GM23248 (cell line): ENCODE measurements around the gene LST1. TPM values are rescaled to one million over a fixed set of nuclear protein-coding genes. Genes with fewer than 3 reads are reported as not detected.

ENCODE experiments used
- DNase-seq: peaks from one replicate; pipeline ENCODE4 v3.0.0-alpha.2; 2015
- H2AFZ ChIP-seq: fragments of 200-600 bp; sonication (generic); 2 replicates; pipeline ENCODE4 v1.6.1; 2016; ENCODE audit warnings: antibody characterized with exemption
- H3F3A ChIP-seq: fragments of 200-600 bp; sonication (generic); 2 replicates; pipeline ENCODE4 v1.6.1; 2016; ENCODE audit warnings: mild to moderate bottlenecking, antibody characterized with exemption, mixed run types; ENCODE audit not compliant: insufficient read depth
- H3K27ac ChIP-seq: fragments of 200-600 bp; sonication (generic); 2 replicates; pipeline ENCODE4 v1.5.1; 2016; ENCODE audit warnings: mild to moderate bottlenecking
- H3K27me3 ChIP-seq: fragments of 200-600 bp; sonication (generic); replicated peaks from 2 replicates; pipeline ENCODE4 v1.6.1; 2016; ENCODE audit warnings: mild to moderate bottlenecking; ENCODE audit not compliant: insufficient read depth
- H3K36me3 ChIP-seq: fragments of 200-600 bp; sonication (generic); 2 replicates; pipeline ENCODE4 v1.6.1; 2016; ENCODE audit warnings: low read depth, mild to moderate bottlenecking
- H3K4me1 ChIP-seq: fragments of 200-600 bp; sonication (generic); 2 replicates; pipeline ENCODE4 v1.6.1; 2016; ENCODE audit warnings: mild to moderate bottlenecking; ENCODE audit not compliant: insufficient read depth
- H3K4me2 ChIP-seq: fragments of 200-600 bp; sonication (generic); one replicate; pipeline ENCODE4 v1.6.1; 2016; ENCODE audit warnings: mild to moderate bottlenecking; ENCODE audit not compliant: unreplicated experiment
- H3K4me3 ChIP-seq: fragments of 200-600 bp; sonication (generic); 2 replicates; pipeline ENCODE4 v1.5.1; 2016; ENCODE audit warnings: mild to moderate bottlenecking
- H3K79me2 ChIP-seq: fragments of 200-600 bp; sonication (generic); 2 replicates; pipeline ENCODE4 v1.6.1; 2016; ENCODE audit warnings: mild to moderate bottlenecking; ENCODE audit not compliant: insufficient read depth
- H3K9ac ChIP-seq: fragments of 200-600 bp; sonication (generic); 2 replicates; pipeline ENCODE4 v1.6.1; 2016; ENCODE audit warnings: mild to moderate bottlenecking
- H3K9me2 ChIP-seq: fragments of 200-600 bp; sonication (generic); 2 replicates; pipeline ENCODE4 v1.6.1; 2016; ENCODE audit warnings: mixed run types, mild to moderate bottlenecking, moderate library complexity; ENCODE audit not compliant: insufficient read depth
- H3K9me3 ChIP-seq: fragments of 200-600 bp; sonication (generic); one replicate; pipeline ENCODE4 v1.6.1; 2017; ENCODE audit warnings: low read depth
- H4K20me1 ChIP-seq: fragments of 200-600 bp; sonication (generic); 2 replicates; pipeline ENCODE4 v1.6.0; 2016; ENCODE audit not compliant: insufficient read depth
- EZH2 ChIP-seq: fragments of 200-600 bp; sonication (generic); IDR thresholded peaks from 2 replicates; pipeline ENCODE4 v1.6.1; 2018; ENCODE audit warnings: antibody characterized with exemption, mild to moderate bottlenecking; ENCODE audit not compliant: insufficient read depth, poor library complexity, severe bottlenecking
- EZH2phosphoT487 ChIP-seq: fragments of 200-600 bp; sonication (generic); IDR thresholded peaks from 2 replicates; pipeline ENCODE4 v1.6.1; 2018; ENCODE audit warnings: antibody characterized with exemption, moderate library complexity, mild to moderate bottlenecking, low read depth; ENCODE audit not compliant: insufficient read depth
- WGBS, 2 experiments: methylation state at CpG; one replicate each; pipeline ENCODE4 v1.1.6; 2015 to 2017; ENCODE audit warnings: low lambda C conversion rate in 2 of 2, low coverage in 1 of 2; ENCODE audit errors: missing lambda C conversion rate in 2 of 2; 5-methylcytosine and 5-hydroxymethylcytosine counted together
- in situ Hi-C: fragments of 300-500 bp; cut with MboI; formaldehyde crosslinking; loops from 2 replicates; pipeline ENCODE4 v1.15.0; 2020
- polyA plus RNA-seq: library from polyadenylated mRNA; unstranded; fragments of >200 nt; fragmentation: Nextera tagmentation; extraction: Ambion mirVana; gene quantifications from 2 replicates; pipeline ENCODE4 v1.2.1, GENCODE V29; 2016
- total RNA-seq: library from RNA; depleted of rRNA; stranded (reverse); fragments of >200 nt; shearing (Covaris generic); gene quantifications from 2 replicates; pipeline ENCODE4 v1.2.3, GENCODE V29; 2014

LST1 gene
- total and polyA plus RNA-seq, 2 experiments from 2014 or later, result not detected

GRCh38 chr6:31617010-31617409 lies 30.9 kb downstream of the LST1 start:
- no peak for DNase-seq
- Histone ChIP-seq H2AFZ (no peak overlapping the region), H3K27ac (no peak overlapping the region), H3K9me2 (no peaks in the 10 kb centered on the region), H3K9ac (no peak overlapping the region), H3K4me1 (0 out of 2 replicates have a peak, but pooled peaks cover 4% of the 10 kb centered on the region), H3K9me3 (no peaks in the 10 kb centered on the region), H3K36me3 (no peaks in the 10 kb centered on the region), H3F3A (peaks cover 19% of the 10 kb centered on the region), H3K4me3 (no peak overlapping the region), H4K20me1 (no peaks in the 10 kb centered on the region), H3K4me2 (no peak overlapping the region), H3K79me2 (peaks cover 15% of the 10 kb centered on the region), H3K27me3 (no peaks in the 10 kb centered on the region)
- in situ Hi-C loops, result no loop called here
- WGBS, 2 experiments, result 73 to 75% methylated on average over 2 of the region's 2 CpGs
- no peak for TF ChIP-seq EZH2phosphoT487

- no peak for TF ChIP-seq EZH2phosphoT487
- TF ChIP-seq EZH2, result no peak
These were observed 33.9 kb downstream of the LST1 start for GRCh38 chr6:31619805-31620585.

GRCh38 chr6:31620586-31621319 lies 34.7 kb downstream of the LST1 start, which contains the start of gene PRRC2A:
Gene PRRC2A (plus strand): TSS chr6:31620715. CDS start chr6:31622790, 2,075 bp downstream.
- peak within 1 kb of the TSS; percentile 99 for H3K4me2 ChIP-seq
- H3K79me2 ChIP-seq, result peaks cover 52% of the 10 kb centered on the region
- H3K36me3 ChIP-seq, result peaks cover 27% of the 10 kb centered on the region
- H3K9me2 ChIP-seq, result no peaks in the 10 kb centered on the region
- in situ Hi-C loops, result no loop called here
- WGBS, 2 experiments, result 1% methylated on average over 14 to 63 of the region's 67 CpGs
- H4K20me1 ChIP-seq, result peaks cover 7% of the 10 kb centered on the region; the same call in 1 of the 2 replicates
- peak within 1 kb of the TSS; percentile 97 for H3K27ac ChIP-seq
- no peak for TF ChIP-seq EZH2phosphoT487
- TF ChIP-seq EZH2, result no peak
- H2AFZ ChIP-seq, result peak within 1 kb of the TSS; percentile 78
- peak within 1 kb of the TSS; percentile 99 for H3K9ac ChIP-seq
- H3K9me3 ChIP-seq, result no peaks in the 10 kb centered on the region
- DNase-seq, result peak; percentile 88
- no peaks in the 10 kb centered on the region for H3K27me3 ChIP-seq
- H3K4me1 ChIP-seq, result 0 out of 2 replicates have a peak, but pooled peaks cover 14% of the 10 kb centered on the region
- H3F3A ChIP-seq, result peaks cover 20% of the 10 kb centered on the region
- peak within 1 kb of the TSS; percentile 95 for H3K4me3 ChIP-seq

More at GRCh38 chr6:31619805-31620585, 33.9 kb downstream of the LST1 start:
- WGBS, 2 experiments, result 0 to 1% methylated on average over 34 to 50 of the region's 50 CpGs
- Histone ChIP-seq H3K36me3 (peaks cover 20% of the 10 kb centered on the region), H3K27me3 (no peaks in the 10 kb centered on the region), H3K9ac (peak overlapping the region; percentile 99), H2AFZ (peak overlapping the region; percentile 78), H3K4me3 (peak overlapping the region; percentile 95), H3K79me2 (peaks cover 45% of the 10 kb centered on the region), H3K4me2 (peak overlapping the region; percentile 99), H4K20me1 (peaks cover 7% of the 10 kb centered on the region; the same call in 1 of the 2 replicates), H3K9me3 (no peaks in the 10 kb centered on the region), H3K9me2 (no peaks in the 10 kb centered on the region), H3F3A (peaks cover 20% of the 10 kb centered on the region), H3K4me1 (0 out of 2 replicates have a peak, but pooled peaks cover 14% of the 10 kb centered on the region), H3K27ac (peak overlapping the region; percentile 97)
- DNase-seq, result peak; percentile 100
- in situ Hi-C loops, result no loop called here

GRCh38 chr6:31621320-31621939 lies 35.4 kb downstream of the LST1 start:
- DNase-seq, result peak; percentile 41
- H3K4me3 ChIP-seq, result peak overlapping the region; percentile 95
- peak overlapping the region; percentile 99 for H3K9ac ChIP-seq
- H3K79me2 ChIP-seq, result peaks cover 59% of the 10 kb centered on the region
- peak overlapping the region; percentile 99 for H3K4me2 ChIP-seq
- H3K36me3 ChIP-seq, result peaks cover 34% of the 10 kb centered on the region
- peaks cover 7% of the 10 kb centered on the region; the same call in 1 of the 2 replicates for H4K20me1 ChIP-seq
- H3K27me3 ChIP-seq, result no peaks in the 10 kb centered on the region
- WGBS, 2 experiments, result 6% methylated on average over 15 of the region's 15 CpGs
- peak overlapping the region; percentile 97 for H3K27ac ChIP-seq
- no peaks in the 10 kb centered on the region for H3K9me3 ChIP-seq
- H2AFZ ChIP-seq, result peak overlapping the region; percentile 60
- no peak for TF ChIP-seq EZH2phosphoT487
- no peak for TF ChIP-seq EZH2
- in situ Hi-C loops, result no loop called here
- no peaks in the 10 kb centered on the region for H3K9me2 ChIP-seq
- 0 out of 2 replicates have a peak, but pooled peaks cover 14% of the 10 kb centered on the region for H3K4me1 ChIP-seq
- H3F3A ChIP-seq, result peaks cover 20% of the 10 kb centered on the region
